HG02642 (cell line): ENCODE results near the gene GTF3A.

Source experiments
- ATAC-seq: cut with Tn5 transposase; IDR thresholded peaks from one replicate; pipeline ENCODE4 v1.9.1; 2021; ENCODE audit warnings: mild to moderate bottlenecking; ENCODE audit not compliant: unreplicated experiment, poor library complexity

GTF3A gene

DNA sequence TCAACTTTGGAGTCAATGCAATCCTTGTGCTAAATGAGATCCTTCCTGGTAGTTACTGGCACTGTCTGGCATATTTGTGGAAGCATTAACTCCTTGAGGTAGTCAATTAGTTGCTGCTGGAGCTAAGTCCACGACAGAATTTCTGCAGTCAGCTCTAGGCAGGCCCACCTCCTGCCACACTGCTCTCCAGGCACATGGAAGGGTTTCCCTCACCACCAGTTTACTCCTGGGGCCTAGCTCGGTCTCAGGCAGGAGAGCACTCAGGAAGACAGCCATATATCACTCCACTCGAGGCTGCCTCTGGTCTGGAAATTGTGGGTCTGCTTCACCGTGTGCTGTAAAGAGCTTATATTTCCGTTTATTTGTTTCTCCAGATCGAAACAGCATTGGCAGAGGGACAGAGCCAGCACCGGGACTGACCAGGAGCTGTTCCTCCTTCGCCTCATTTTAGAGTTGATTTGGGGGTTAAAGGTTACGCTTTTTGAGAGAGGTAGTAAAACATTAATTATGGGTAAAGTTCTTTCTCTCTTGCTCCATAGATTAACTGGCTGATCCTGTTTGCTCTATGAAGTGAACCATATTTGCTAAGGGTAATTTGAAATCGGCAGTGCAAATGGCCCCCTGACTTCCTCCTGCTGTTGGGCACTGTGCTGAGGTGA is 20.6 kb upstream of the GTF3A start:
- ATAC-seq = no peak

DNA sequence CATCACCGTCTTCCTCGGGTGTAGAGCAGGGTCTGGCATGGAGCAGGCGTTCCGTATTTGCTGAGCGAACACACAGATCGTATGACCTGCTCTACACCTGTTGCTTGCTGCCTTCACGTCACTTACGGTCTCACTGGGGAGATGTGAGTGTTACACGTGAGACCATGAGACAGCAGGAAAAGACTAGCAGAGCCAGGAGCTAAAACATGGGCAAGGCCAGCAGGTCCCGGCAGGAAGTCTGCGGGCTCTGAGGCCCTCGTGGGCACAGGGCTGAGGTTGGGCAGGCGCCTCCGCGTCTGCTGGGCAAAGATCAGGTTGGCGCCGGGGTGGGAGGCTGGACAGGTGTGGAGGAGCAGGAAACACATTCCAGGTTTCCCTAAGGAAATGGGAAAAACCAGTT is 19.7 kb upstream of the GTF3A start:
- no peak for ATAC-seq

DNA sequence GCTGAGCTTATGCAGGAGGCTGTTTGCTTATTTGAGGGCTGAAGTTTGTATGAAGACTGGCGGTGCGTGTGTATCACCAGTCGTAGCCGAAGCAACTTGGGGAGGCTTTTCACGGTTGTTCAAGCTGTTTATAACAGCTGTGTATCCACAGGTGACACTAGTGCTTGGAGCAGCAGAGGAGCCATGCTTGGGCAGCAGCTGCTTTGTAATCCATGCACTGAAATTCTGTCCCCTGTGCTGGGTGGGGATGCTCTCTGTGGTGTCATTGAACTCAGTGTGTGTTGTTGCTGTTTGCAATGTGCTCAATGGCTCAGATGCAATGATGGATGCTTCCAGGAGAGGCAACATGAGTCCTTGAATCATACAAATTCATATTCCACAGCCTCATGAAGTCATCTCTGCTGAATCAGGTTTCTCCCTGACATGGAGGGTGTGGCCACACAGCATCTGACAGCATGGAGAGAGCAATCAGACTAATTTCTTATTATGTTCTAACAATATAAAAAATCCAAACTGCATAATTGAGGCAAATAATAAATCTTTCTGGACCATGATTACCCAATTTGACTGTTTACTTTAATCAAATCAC is 18.8 kb upstream of the GTF3A start:
- no peak for ATAC-seq

DNA sequence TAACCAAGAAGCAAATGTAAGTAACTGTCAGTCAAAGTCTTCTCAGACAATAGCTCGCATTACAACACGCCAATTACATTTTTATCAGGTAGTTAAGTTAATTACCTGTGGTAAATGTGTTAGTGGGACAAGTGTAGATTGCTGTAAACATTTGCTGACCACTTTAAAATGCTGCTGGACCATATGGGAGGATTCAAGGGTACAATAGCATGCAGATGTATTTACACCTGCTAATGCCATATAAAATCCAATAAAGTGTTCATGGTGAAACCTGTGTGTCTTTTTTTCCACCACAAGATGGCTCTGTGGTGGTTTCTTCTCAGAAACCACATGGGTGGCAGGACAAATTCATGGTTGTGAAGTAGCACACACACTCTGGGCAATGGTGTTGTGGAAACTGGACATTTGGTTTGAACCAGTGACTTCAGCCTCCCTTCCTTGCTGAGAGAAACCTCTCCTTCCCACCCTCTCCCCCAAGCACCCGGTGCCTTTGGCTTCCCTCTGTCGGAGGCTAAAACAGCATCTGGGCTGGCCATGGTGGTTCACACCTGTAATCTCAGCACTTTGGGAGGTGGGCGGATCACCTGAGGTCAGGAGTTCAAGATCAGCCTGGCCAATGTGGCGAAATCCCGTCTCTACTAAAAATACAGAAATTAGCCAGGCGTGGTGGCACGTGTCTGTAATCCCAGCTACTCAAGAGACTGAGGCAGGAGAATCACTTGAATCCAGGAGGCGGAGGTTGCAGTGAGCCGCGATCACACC is 18.1 kb upstream of the GTF3A start:
- no peak for ATAC-seq

DNA sequence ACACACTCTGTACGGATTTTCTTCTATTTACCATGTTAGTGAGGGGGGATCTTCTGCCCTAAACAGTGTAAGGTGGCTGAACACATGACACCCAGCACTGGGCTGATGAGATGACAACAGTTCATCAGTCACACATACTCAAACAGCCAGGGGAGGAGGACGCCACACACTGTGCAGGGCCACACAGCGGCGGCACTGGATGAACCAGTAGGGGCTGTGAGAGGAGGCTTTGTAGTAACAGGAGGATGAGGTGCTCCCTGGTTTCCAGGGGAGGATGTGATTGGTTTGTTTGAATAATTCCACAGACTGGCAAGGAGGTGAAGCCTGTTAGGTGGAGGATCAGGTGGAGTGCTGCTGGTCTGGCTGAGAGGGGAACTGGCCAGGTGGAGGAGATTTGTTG is 16.3 kb upstream of the GTF3A start:
- no peak for ATAC-seq

DNA sequence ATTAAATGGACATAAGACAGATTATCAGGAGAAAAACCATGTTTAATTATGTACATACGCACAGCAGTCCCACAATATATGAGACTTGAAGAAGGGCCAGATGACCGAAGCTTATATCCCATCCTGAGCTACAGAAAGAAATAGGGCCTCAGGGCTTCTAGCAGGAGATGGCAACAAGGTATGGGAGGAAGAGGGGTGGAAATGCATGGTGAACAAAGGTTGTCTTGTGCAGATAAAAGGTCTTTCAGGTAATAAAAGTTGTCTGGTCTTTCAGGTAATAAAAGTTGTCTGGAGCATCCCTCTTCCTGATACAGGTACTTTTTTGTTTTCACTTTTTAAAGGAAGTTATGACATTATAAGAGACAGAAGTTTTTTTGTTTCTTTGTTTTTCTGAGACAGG is 15.4 kb upstream of the GTF3A start:
- no peak for ATAC-seq

DNA sequence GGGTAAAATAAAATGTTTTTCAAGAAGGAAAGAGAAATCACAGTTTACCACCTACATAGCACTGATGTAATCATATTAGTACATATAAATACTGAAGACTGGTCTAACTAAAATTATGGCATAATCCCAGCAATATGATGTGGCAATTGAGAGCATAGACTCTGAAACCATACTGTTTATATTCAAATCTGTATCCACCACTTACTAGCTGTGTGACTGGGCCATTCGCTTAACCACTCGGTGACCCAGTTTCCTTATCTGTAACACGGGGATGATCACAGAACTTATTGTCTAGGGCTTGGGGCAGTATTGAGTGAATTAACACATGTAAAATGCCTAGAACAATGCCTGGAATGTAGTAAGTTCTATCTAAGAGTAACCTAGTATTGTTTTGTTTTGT is 13.1 kb upstream of the GTF3A start:
- ATAC-seq = no peak

DNA sequence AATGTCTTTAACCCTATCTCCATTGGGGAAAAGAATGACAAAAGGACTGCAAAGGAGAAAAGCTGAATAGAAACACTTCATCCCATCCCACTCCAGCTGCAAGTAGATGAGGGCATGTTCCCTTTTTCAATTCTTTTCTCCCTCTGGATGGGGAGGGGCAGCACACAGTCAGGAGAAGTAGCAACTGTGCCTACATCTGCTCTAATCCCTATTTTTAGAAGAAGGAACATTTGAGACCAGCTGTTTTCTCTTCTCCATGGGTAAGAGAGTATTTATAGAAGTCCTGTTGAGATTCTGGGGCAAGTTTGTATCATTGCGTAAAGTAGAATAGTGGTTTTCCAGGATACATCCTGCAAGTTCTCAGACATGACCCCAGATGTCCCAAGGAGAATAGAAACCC is 9.3 kb upstream of the GTF3A start:
- no peak for ATAC-seq

DNA sequence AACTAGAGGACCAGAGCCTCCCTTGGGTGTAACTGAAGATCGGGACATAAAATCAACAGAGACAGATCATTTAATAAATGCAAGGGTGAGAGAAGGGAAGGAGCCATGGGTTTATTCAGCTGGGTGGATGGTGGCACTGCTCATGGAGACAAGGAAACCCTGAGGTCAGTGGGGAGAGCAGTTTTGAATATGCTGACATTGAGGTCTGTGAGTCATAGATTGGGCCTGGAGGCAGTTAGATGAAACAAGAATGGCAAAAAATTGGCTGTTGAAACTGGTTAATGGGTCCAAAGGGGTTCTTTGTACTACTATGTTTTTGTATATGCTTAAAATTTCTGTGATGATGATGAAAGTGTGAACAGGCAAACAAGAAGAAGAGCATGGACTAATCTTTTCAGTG is 5.1 kb upstream of the GTF3A start:
- ATAC-seq = no peak

DNA sequence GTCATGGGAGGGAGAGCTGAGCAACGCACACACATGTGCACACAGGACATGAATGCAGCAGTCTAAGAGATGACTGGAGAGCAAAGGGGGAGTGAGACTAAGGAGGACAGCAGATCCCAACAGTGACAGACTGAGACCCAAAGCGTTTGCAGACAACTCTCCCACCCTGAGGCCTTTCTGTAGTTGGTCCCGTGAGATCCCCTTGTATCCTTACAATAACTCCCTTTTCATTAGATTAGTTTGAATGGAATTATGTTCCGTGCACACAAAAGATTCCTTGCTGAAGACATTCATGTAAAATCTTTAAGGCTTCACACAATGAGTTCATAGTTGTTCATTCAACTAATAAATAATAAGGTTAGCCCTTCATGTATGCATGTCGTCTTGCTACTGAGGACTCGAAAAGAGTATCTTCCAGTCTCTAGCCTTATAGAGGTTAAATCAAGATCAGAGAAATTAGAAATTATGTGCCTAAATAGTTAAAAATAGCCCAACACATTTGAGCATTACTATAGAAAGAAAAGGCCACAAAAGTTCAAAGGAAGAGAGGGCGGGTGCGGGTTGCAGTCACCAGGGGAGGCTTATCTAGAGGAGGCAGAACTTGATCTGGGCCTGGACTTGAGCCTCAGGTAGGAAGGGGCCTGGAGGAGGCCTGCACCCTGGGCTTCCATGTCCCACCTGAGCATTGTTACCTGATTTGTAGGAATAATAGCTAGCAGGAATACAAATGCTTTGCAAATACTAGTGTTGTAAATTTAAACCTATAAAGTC is 3.1 kb upstream of the GTF3A start:
- ATAC-seq = no peak

DNA sequence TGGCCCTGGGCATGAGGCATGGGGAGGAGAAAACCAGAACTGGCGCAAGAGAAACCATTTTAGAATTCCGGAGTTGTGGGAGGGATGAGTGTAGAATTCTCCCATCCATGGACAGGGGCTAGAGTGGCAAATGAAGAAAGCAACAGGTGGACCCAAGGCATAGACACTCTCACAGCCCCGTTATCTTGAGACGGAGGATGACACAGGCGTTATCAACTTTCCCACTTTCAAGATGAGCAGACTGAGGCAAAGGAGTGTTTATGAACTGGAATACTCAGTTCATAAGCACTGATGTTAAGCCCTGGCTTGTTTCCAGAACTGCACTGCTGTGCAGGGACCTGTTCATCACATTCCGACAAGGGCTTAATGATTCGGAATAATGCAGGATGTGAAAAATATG is 1.1 kb upstream of the GTF3A start:
- no peak for ATAC-seq

DNA sequence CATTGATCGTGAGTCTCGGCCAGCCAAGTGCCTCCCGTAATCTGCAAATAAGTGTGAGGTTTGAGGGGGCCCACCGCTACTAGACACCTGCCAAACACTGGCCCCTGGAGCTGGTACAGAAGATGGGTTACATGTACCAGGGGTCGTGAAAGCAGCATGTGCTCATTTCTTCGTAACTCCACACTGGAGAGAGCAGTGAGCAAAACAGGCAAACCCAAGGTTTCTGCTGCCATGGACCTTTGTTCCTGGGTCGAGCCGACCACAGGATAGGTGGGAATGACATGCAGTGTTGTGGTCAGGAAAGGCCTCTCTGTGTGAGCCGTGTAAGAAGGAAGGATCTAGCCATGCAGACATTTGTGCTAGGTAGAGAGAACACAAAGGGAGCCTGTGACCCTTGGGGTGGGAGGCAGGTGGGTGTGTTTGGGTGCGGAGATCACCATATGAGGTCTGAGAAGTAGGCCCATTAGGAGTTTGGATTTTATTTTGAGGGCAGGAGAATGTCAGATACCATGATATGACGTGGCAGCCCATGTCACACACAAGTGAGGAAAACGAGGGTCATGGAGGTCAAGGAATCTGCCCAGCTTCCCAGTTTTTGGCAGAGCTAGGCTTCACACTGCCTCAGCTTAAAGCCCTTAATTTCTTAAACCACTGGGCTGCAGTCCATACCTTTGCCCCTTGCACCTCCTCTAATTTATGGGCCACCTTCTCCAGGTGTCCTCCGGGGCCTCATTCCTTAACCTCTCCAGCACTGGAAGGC is 919 bp downstream of the GTF3A start:
- no peak for ATAC-seq

DNA sequence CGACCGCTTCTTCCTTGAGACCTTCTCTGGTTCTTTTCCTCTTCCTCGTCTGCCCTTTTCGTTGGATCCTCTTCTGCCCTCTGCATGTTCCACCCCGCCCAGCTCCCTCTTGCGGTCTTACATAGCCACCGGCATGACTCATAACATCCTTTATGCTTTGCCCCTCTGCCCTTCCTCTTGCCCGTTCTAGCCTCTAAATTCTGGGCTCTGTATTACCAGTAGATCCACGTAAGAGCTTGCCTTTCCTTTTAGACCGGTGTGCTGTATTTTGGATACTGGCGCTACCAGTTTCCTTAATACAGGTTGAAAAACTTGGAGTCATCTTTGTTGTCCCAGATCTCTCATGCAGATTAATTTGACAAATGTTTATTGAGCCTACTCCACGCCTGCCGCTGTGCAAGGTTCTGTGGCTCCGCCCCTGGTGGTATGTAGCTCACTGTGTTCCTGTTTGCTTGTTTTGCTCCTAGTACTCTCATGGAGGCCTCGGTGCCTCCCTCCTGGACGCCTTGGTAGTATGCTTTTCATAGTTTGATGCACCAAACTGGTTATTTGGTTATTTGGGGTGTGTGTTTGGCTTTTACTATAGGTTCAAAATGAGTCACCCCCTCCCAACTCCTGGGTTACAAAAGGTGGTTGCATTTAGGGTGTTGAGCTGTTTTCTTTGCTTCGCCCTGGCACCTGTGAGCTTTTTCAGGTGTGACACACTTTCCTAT is 1.7 kb downstream of the GTF3A start:
- peak; percentile 62 for ATAC-seq

DNA sequence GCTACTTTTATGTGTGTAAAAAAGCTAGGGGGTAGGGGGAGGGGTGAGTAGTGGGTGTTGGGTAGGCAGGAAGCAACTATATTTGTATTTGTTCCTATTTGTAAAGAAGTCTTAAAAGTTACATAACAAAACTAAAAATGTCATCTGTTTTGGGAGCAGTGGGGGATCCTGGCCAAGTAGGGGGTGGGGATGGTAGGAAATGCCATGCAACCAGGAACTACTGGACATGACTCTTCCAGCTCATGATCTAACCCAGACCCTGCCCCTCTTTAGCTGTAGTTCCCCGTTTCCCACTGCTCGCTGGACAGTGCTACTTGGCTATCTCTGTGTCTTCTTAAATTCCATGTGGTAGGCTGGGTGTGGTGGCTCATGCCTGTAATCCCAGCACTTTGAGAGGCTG is 3.2 kb downstream of the GTF3A start:
- no peak for ATAC-seq

DNA sequence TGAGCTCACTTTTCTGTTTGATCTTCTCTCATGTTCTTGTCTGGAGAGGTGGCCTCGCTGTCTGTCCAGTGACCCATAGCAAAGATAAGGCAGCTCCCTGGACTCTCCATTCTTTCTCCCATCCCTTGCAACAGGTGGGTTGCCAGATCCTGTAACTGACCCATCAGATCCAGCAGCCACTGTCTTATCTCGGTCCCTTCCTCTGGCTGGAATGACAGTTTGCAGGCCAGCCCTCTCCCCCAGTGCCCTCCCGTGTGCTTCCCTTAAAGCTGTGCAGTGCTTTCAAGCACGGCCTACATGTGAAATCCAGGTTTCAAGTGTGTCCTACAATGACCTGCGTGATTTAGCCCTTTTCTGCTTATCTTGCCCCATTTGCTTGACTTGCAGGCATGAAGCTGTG is 3.7 kb downstream of the GTF3A start:
- no peak for ATAC-seq

DNA sequence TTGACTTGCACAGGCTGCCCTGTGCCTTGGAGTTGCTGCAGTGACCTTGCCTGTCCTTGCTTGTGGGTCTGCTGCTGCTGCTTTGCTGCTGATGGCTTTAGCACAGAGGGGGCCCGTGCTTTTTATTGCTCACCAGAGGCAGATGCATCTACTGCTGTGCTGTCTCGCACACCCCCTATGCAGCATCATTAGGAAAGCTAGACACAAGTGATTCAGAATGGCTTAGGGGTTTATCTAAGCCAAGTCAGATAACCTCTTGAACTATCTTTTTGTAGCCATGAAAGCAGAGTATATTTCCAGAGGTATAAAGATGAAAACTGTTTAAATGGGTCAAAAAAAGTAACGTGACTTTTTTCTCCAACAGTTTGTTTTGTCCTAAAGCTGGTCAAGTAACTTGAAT is 7.8 kb downstream of the GTF3A start:
- no peak for ATAC-seq

DNA sequence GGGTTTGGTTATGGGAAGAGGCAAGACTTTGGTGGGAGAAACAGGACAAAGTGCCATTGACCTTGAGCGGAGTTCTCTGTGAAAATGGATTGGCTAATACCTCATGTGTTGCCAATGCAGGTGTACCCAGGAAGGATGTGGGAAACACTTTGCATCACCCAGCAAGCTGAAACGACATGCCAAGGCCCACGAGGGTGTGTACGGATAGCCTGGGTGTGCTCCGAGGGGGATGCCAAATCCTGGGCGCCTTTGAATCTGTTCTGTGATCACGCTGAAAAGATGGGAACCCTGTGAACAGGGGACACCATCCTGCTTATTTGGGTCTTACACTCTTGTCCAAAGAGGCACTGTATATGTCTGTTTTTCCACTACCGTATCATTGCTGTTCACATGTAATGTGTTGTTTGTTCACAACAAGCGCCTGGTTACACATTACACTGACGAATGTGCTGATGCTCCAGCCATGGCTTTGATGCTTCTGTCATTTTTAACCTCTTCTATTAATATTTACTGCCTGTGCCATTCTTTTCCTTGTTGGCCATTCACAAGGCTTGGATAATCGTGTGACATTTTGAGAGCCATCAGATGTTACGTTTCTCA is 8.3 kb downstream of the GTF3A start:
- no peak for ATAC-seq

DNA sequence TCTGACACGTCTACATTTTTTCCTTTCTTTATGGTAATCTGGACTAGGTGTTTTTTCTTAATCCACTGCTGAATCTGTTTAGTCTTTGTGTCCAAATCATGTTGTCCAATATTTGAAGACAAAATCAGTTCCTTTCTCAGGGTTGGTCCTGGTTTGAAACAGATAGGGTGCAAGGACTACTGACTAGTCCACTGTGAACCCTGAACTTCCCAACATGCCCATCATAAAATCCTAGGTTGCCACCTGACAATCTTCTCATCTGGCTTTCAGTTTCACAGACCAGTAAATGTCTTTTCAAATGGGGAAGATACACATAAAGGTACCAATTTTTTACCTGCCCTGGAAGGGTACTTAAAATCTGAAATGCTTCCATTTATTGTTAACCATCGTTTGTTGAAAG is 12.7 kb downstream of the GTF3A start:
- no peak for ATAC-seq

DNA sequence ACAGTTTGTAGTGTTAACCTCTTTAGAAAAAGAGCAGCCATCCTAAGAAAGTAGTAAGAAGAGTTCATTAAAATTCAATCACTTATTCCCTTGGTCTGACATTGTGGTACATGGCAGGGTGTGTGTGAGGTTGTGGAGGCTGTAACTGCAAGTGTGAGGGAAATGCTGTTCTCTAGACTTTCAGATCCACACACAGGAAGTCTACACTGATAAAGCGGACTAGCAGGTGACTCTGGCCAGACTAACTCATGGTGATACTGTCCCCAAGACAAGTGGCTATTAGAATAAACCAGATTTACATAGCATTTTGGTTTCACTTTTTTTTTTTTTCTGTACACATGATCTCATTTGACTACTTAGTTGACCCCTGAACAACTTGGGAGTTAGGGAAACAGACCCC is 16.0 kb downstream of the GTF3A start:
- no peak for ATAC-seq
